DMS79 (cell line): ENCODE measurements around the gene MOV10L1.
"Not testable (repeated sequence)": the region's sequence is repeated elsewhere in the genome, so short reads cannot be mapped to it uniquely, and the experiment has no call there.

Experiments used
- DNase-seq: peaks from one replicate; lab custom pipeline; 2025; lab: John Stamatoyannopoulos, UW

MOV10L1 gene

GRCh38 chr22:50105208-50106100, 15.6 kb downstream of the MOV10L1 start:
- DNase-seq, result no peak

- DNase-seq, result no peak
Measured at GRCh38 chr22:50107529-50107928, 17.7 kb downstream of the MOV10L1 start.

GRCh38 chr22:50111056-50111455, 21.2 kb downstream of the MOV10L1 start:
- no peak for DNase-seq

- no peak for DNase-seq
Measured at GRCh38 chr22:50112151-50113118, 22.6 kb downstream of the MOV10L1 start.

- DNase-seq, result peak; percentile 61
Measured at GRCh38 chr22:50114221-50115021, 24.6 kb downstream of the MOV10L1 start.

- DNase-seq, result no peak
Measured at GRCh38 chr22:50115693-50116092, 25.9 kb downstream of the MOV10L1 start.

- DNase-seq, result no peak
Measured at GRCh38 chr22:50117168-50117762, 27.5 kb downstream of the MOV10L1 start.

- no peak for DNase-seq
Measured at GRCh38 chr22:50118129-50118528, 28.3 kb downstream of the MOV10L1 start.

- DNase-seq, result no peak
Measured at GRCh38 chr22:50118557-50119168, 28.9 kb downstream of the MOV10L1 start.

- DNase-seq, result no peak
Measured at GRCh38 chr22:50119169-50119767, 29.5 kb downstream of the MOV10L1 start.

GRCh38 chr22:50119768-50120251, 30.0 kb downstream of the MOV10L1 start:
- no peak for DNase-seq

GRCh38 chr22:50121202-50121740, 31.5 kb downstream of the MOV10L1 start:
- no peak for DNase-seq

- DNase-seq, result no peak
Measured at GRCh38 chr22:50123119-50123518, 33.3 kb downstream of the MOV10L1 start.

- DNase-seq, result no peak
Measured at GRCh38 chr22:50125029-50125428, 35.2 kb downstream of the MOV10L1 start.

- DNase-seq, result no peak
Measured at GRCh38 chr22:50129121-50129736, 39.4 kb downstream of the MOV10L1 start.

GRCh38 chr22:50131894-50132293, 42.1 kb downstream of the MOV10L1 start:
- no peak for DNase-seq

GRCh38 chr22:50134481-50134880, 44.7 kb downstream of the MOV10L1 start:
- DNase-seq, result no peak

- peak; percentile 1 for DNase-seq
Measured at GRCh38 chr22:50136581-50137015, 46.8 kb downstream of the MOV10L1 start.

- DNase-seq, result not testable (repeated sequence)
Measured at GRCh38 chr22:50137277-50137676, 47.5 kb downstream of the MOV10L1 start.

- no peak for DNase-seq
Measured at GRCh38 chr22:50138041-50138440, 48.2 kb downstream of the MOV10L1 start.
